ENCODE results near the gene CAT. TPM values are rescaled to one million over a fixed set of nuclear protein-coding genes. Genes with fewer than 3 reads are reported as not detected.
A peak's percentile ranks its signal among the peaks of the same experiment; 100 is the strongest.

Gene CAT
- total and polyA plus RNA-seq, 5 donors from 2014 or later: 26.8 to 119 (median 90.6) TPM

DNA sequence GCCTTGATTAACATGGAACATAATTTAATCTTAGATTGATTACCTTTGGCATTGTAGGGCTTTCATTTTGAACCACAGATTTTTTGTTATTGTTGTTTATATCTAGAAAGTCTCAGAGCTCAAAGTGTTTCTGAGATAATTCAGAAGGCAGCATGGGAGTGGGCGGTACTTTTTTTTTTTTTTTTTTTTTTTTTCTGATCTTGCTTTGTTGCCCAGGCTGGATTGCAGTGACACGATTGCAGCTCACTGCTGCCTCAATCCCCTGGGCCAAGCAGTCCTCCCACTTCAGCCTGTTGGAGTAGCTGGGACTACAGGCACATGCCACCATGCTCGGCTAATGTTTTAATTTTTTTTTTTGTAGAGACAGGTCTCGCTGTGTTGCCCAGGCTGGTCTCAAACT, 21.5 kb downstream of the CAT start:
- Mint-ChIP-seq H3K36me3 (peaks cover 75% of the 10 kb centered on the region), H3K9me3 (no peaks in the 10 kb centered on the region), H3K27ac (no peak overlapping the region), H3K4me3 (no peak overlapping the region), H3K4me1 (peaks cover 0 to 9% (median 4%) of the 10 kb centered on the region in 4 donors), H3K27me3 (no peaks in the 10 kb centered on the region)
- Histone ChIP-seq H3K27ac (ENCODE audit: insufficient read depth, low read length, poor library complexity, severe bottlenecking) (no peak overlapping the region), H3K27me3 (ENCODE audit: control insufficient read depth, insufficient read depth, low read length) (no peaks in the 10 kb centered on the region), H3K36me3 (ENCODE audit: control insufficient read depth, insufficient read depth, low read length) (peaks cover 74% of the 10 kb centered on the region), H3K4me1 (ENCODE audit: control insufficient read depth, insufficient read depth, low read length, poor library complexity, severe bottlenecking) (no peaks in the 10 kb centered on the region), H3K4me3 (ENCODE audit: low read depth, low read length) (no peak overlapping the region), H3K9me3 (ENCODE audit: control insufficient read depth in 2 of 2, low read length in 2 of 2) (no peaks in the 10 kb centered on the region)
- DNase-seq: no peak
- ATAC-seq (ENCODE audit: low read depth in 2 of 2): no peak

DNA sequence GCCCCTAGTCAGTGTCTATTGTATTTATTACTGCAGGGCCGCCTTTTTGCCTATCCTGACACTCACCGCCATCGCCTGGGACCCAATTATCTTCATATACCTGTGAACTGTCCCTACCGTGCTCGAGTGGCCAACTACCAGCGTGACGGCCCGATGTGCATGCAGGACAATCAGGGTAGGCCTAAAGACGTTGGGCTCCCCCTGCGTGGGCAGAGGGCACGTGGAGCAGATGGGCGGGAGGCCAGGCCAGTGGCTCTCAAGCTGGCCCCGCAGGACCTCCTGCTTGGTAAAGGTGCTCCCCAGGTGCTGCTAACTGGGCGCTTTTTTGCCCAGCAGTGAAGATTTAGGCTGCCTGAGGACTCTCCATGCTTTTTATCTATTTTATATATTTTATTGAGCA, 22.5 kb downstream of the CAT start:
- Mint-ChIP-seq H3K4me3 (no peak overlapping the region), H3K36me3 (peaks cover 76% of the 10 kb centered on the region), H3K27ac (no peak overlapping the region), H3K27me3 (no peaks in the 10 kb centered on the region), H3K9me3 (peaks cover 0 to 7% (median 0%) of the 10 kb centered on the region in 7 donors), H3K4me1 (peaks cover 0 to 9% (median 4%) of the 10 kb centered on the region in 4 donors)
- H3K27ac ChIP-seq (ENCODE audit: insufficient read depth, low read length, poor library complexity, severe bottlenecking): no peak overlapping the region
- H3K36me3 ChIP-seq (ENCODE audit: control insufficient read depth, insufficient read depth, low read length): peaks cover 74% of the 10 kb centered on the region
- no peaks in the 10 kb centered on the region for H3K27me3 ChIP-seq (ENCODE audit: control insufficient read depth, insufficient read depth, low read length)
- no peaks in the 10 kb centered on the region for H3K4me1 ChIP-seq (ENCODE audit: control insufficient read depth, insufficient read depth, low read length, poor library complexity, severe bottlenecking)
- no peak for ATAC-seq (ENCODE audit: low read depth in 2 of 2)
- no peak for DNase-seq
- peaks cover 3 to 6% of the 10 kb centered on the region in 2 experiments for H3K9me3 ChIP-seq (ENCODE audit: control insufficient read depth in 2 of 2, low read length in 2 of 2)
- H3K4me3 ChIP-seq (ENCODE audit: low read depth, low read length): no peak overlapping the region

DNA sequence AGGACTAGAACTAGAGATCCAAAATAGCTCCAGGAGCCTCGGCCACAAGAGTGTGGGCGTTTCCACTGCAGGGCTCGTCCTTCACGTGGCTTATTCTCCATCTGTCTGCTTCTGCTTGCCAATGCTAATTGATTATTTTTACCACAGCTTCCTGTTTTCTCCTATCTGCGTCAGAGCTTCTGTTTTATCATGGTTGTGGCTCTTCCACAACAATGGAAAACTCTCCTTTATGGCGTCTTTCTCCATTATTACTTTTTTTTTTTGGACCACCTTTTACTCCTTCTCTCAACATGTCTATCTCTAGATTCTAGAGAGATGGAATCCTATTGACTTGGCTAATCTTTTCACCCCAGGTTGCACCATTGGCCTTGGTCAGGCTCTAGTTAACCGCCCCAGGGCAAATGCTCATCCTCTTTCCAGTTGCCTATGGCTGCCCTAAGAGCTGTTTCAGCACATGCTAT, 25.9 kb downstream of the CAT start:
- Histone ChIP-seq H3K36me3 (ENCODE audit: control insufficient read depth, insufficient read depth, low read length) (peaks cover 66% of the 10 kb centered on the region), H3K27ac (ENCODE audit: insufficient read depth, low read length, poor library complexity, severe bottlenecking) (no peak overlapping the region), H3K4me1 (ENCODE audit: control insufficient read depth, insufficient read depth, low read length, poor library complexity, severe bottlenecking) (no peaks in the 10 kb centered on the region), H3K9me3 (ENCODE audit: control insufficient read depth in 2 of 2, low read length in 2 of 2) (peaks cover 11 to 15% of the 10 kb centered on the region in 2 experiments), H3K4me3 (ENCODE audit: low read depth, low read length) (no peak overlapping the region), H3K27me3 (ENCODE audit: control insufficient read depth, insufficient read depth, low read length) (no peaks in the 10 kb centered on the region)
- H3K4me3 Mint-ChIP-seq: no peak overlapping the region
- H3K36me3 Mint-ChIP-seq: peaks cover 66% of the 10 kb centered on the region
- H3K4me1 Mint-ChIP-seq: peaks cover 0 to 9% (median 1%) of the 10 kb centered on the region in 4 donors
- H3K27me3 Mint-ChIP-seq: no peaks in the 10 kb centered on the region
- ATAC-seq (ENCODE audit: low read depth in 2 of 2) (no peak), DNase-seq (no peak)
- H3K27ac Mint-ChIP-seq: peak overlapping the region; percentile 3 to 53 (median 29)
- H3K9me3 Mint-ChIP-seq: peaks cover 1 to 14% (median 4%) of the 10 kb centered on the region in 7 donors

DNA sequence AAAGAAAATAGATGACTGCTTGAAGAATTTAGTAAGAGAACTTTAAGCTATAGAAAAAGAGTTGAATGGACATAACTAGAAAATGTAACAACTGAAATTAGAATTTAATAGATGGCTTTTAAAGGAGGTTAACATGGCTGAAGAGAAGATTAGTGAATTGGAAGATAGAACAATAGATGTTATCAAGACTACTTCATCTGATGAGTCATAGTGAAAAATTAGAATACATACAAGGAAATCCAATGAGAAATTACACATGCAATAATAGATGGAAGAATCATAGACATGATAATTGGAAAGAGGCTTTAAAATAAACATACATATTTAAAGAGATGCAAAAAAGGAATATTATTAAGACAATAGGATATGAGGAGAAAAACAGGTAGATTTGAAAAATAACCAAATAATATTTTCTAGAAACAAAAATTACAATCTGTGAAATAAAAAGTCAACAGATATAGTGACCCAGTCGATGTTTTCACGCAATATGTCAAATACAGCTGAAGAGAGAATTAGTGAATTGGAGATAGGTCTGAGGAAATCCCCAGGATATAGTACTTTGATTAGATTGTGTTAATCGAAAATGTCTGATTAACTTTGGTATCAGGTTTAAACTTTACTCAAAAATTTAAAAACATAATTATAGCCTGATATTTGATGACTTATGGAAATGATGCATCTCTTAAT, 28.2 kb downstream of the CAT start:
- Mint-ChIP-seq H3K4me3 (no peak overlapping the region), H3K9me3 (peaks cover 1 to 14% (median 4%) of the 10 kb centered on the region in 7 donors), H3K27me3 (no peaks in the 10 kb centered on the region), H3K27ac (no peak overlapping the region), H3K36me3 (peaks cover 71% of the 10 kb centered on the region), H3K4me1 (peaks cover 0 to 9% (median 1%) of the 10 kb centered on the region in 4 donors)
- H3K27ac ChIP-seq (ENCODE audit: insufficient read depth, low read length, poor library complexity, severe bottlenecking): no peak overlapping the region
- peaks cover 68% of the 10 kb centered on the region for H3K36me3 ChIP-seq (ENCODE audit: control insufficient read depth, insufficient read depth, low read length)
- no peaks in the 10 kb centered on the region for H3K27me3 ChIP-seq (ENCODE audit: control insufficient read depth, insufficient read depth, low read length)
- DNase-seq (no peak), ATAC-seq (ENCODE audit: low read depth in 2 of 2) (no peak)
- H3K4me3 ChIP-seq (ENCODE audit: low read depth, low read length): no peak overlapping the region
- H3K9me3 ChIP-seq (ENCODE audit: control insufficient read depth in 2 of 2, low read length in 2 of 2): peaks cover 11 to 15% of the 10 kb centered on the region in 2 experiments
- H3K4me1 ChIP-seq (ENCODE audit: control insufficient read depth, insufficient read depth, low read length, poor library complexity, severe bottlenecking): no peaks in the 10 kb centered on the region

DNA sequence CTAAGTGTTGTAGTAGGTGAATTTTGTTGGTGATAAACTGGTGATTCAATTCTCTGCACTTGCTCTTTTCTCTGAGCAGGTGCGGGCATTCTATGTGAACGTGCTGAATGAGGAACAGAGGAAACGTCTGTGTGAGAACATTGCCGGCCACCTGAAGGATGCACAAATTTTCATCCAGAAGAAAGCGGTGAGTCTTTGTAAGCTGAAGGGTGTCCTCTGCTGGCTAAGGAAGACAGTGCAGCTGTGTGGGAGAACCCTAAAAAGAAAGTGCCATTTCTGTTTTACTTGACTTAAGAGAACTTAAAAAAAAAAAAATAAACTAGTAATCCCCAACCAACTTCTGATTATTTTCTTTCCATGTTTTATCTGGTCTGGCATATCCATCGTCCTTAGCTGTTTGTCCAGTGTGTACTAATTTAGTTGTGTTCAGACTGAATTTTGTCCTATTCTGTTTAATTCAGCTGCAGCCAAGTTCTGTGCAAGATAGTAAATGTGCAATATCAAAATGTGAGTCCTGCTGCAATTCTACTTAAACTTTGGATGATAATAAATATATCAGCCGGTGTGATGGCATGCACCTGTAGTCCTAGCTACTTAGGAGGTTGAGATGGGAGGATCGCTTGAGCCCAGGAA, 29.6 kb downstream of the CAT start:
- H3K27me3 ChIP-seq (ENCODE audit: control insufficient read depth, insufficient read depth, low read length): no peaks in the 10 kb centered on the region
- H3K9me3 ChIP-seq (ENCODE audit: control insufficient read depth in 2 of 2, low read length in 2 of 2): peaks cover 11 to 15% of the 10 kb centered on the region in 2 experiments
- H3K4me3 ChIP-seq (ENCODE audit: low read depth, low read length): no peak overlapping the region
- Mint-ChIP-seq H3K9me3 (peaks cover 1 to 14% (median 4%) of the 10 kb centered on the region in 7 donors), H3K27ac (peak overlapping the region in 1 of 3 donors; percentile 26), H3K36me3 (peaks cover 72% of the 10 kb centered on the region), H3K4me3 (no peak overlapping the region), H3K27me3 (no peaks in the 10 kb centered on the region), H3K4me1 (peaks cover 0 to 9% (median 1%) of the 10 kb centered on the region in 4 donors)
- DNase-seq (peak in 2 of 3 donors; percentile 31 to 66), ATAC-seq (ENCODE audit: low read depth in 2 of 2) (no peak)
- peaks cover 75% of the 10 kb centered on the region for H3K36me3 ChIP-seq (ENCODE audit: control insufficient read depth, insufficient read depth, low read length)
- no peak overlapping the region for H3K27ac ChIP-seq (ENCODE audit: insufficient read depth, low read length, poor library complexity, severe bottlenecking)
- H3K4me1 ChIP-seq (ENCODE audit: control insufficient read depth, insufficient read depth, low read length, poor library complexity, severe bottlenecking): no peaks in the 10 kb centered on the region

DNA sequence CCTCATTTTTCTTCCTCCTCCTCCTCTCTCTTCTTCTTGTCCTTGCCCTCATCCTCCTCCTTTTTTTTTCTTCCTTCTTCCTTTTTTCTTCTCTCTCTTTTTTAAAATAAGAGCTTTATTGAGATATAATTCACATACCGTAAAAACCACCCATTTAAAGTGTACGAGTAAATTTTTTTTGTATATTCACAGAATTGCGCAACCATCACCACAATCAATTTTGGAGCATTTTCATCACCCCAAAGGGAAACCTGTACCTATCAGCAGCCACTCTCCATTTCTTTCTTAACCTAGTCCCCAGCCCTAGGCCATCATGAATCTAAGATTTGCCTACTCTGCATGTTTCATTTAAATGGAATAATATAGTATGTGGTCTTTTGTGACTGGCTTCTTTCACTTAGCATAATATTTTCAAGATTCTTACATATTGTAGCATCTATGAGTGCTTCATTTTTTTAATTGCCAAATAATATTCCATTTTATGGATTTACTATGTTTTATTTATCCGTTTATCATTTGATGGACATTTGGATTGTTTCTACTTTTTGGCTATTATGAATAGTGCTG, 35.0 kb downstream of the CAT start:
- H3K4me1 ChIP-seq (ENCODE audit: control insufficient read depth, insufficient read depth, low read length, poor library complexity, severe bottlenecking): no peaks in the 10 kb centered on the region
- no peaks in the 10 kb centered on the region for H3K27me3 ChIP-seq (ENCODE audit: control insufficient read depth, insufficient read depth, low read length)
- Mint-ChIP-seq H3K4me3 (no peak overlapping the region), H3K27me3 (peaks cover 4% of the 10 kb centered on the region), H3K36me3 (peaks cover 41% of the 10 kb centered on the region), H3K4me1 (no peaks in the 10 kb centered on the region), H3K9me3 (no peaks in the 10 kb centered on the region), H3K27ac (no peak overlapping the region)
- H3K9me3 ChIP-seq (ENCODE audit: control insufficient read depth in 2 of 2, low read length in 2 of 2): no peaks in the 10 kb centered on the region
- H3K27ac ChIP-seq (ENCODE audit: insufficient read depth, low read length, poor library complexity, severe bottlenecking): no peak overlapping the region
- peaks cover 38% of the 10 kb centered on the region for H3K36me3 ChIP-seq (ENCODE audit: control insufficient read depth, insufficient read depth, low read length)
- no peak for DNase-seq
- ATAC-seq (ENCODE audit: low read depth in 2 of 2): no peak
- H3K4me3 ChIP-seq (ENCODE audit: low read depth, low read length): no peak overlapping the region

DNA sequence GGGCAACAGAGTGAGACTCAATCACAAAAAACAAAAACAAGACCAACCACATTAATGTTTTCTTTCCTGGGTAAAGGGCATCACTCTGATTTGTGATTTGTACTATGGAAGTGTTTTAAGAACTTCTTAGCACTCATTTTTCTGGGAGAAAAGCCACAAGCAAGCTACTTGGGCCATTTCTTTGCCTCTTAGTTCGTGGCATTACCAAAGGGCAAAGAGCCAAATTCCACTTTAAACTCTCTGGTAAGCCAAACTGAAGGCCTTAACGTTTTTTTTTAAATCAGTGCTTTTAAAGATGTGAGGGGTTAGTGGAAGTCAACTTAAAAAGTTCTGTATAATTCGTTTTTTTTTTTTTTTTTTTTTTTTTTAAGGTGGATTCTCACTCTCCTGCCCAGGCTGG, 36.9 kb downstream of the CAT start:
- Mint-ChIP-seq H3K9me3 (no peaks in the 10 kb centered on the region), H3K36me3 (peaks cover 36% of the 10 kb centered on the region), H3K4me3 (no peak overlapping the region), H3K27me3 (peaks cover 4% of the 10 kb centered on the region), H3K27ac (no peak overlapping the region), H3K4me1 (no peaks in the 10 kb centered on the region)
- ATAC-seq (ENCODE audit: low read depth in 2 of 2): no peak
- Histone ChIP-seq H3K9me3 (ENCODE audit: control insufficient read depth in 2 of 2, low read length in 2 of 2) (no peaks in the 10 kb centered on the region), H3K4me1 (ENCODE audit: control insufficient read depth, insufficient read depth, low read length, poor library complexity, severe bottlenecking) (no peaks in the 10 kb centered on the region), H3K27ac (ENCODE audit: insufficient read depth, low read length, poor library complexity, severe bottlenecking) (no peak overlapping the region), H3K36me3 (ENCODE audit: control insufficient read depth, insufficient read depth, low read length) (peaks cover 19% of the 10 kb centered on the region), H3K27me3 (ENCODE audit: control insufficient read depth, insufficient read depth, low read length) (no peaks in the 10 kb centered on the region), H3K4me3 (ENCODE audit: low read depth, low read length) (no peak overlapping the region)
- DNase-seq: no peak
